GM12892 (cell line): ENCODE results near the gene IL11.

ENCODE experiments used
- POLR2A ChIP-seq: IDR thresholded peaks from 2 replicates; pipeline ENCODE4 v1.6.1; 2011; ENCODE audit warnings: low read depth, low read length, control low read depth
- POLR2AphosphoS5 ChIP-seq: IDR thresholded peaks from 2 replicates; pipeline ENCODE4 v1.6.1; 2011; ENCODE audit warnings: low read depth, low read length, control low read depth
- TAF1 ChIP-seq: IDR thresholded peaks from 2 replicates; pipeline ENCODE4 v1.6.1; 2011; ENCODE audit warnings: low read depth, mild to moderate bottlenecking, control low read depth, low read length, borderline replicate concordance

DNA sequence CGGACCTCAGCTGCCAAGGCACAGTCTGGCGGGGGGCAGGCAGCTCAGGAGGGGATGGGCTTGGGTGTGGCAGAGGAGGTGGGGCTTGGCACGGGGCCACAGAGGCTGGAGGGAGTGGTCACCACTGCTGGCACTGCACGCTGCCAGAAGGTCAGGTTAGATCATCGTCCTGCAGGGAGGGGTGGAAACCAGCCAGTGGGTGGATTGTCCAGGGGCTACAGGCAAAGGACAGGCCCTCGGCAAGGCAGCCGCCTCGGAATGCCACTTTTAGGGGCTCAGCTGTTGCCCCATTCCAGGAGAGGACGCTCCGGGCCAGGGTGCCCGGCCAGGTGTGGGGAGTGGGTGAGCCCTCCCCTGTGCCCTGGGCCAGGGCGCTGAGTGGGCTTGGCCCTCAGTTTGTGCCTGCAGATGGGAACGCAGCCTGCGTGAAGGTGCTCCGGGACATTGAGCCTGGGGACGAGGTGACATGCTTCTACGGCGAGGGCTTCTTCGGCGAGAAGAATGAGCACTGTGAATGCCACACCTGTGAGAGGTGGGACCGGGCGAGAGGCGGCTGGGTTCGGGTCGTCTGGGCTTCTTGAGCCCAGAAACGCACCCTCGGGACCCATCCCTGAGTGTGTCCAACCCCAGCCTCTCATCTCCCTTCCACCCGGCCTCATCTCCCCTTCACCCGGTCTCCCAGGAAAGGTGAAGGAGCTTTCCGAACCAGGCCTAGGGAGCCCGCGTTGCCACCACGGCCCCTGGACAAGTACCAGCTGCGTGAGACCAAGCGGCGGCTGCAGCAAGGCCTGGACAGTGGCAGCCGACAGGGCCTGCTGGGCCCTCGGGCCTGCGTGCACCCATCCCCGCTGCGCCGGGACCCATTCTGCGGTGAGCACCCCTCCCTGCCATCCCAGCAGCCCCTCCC lies 24.2 kb downstream of the IL11 start:
- TF ChIP-seq POLR2A (no peak), POLR2AphosphoS5 (no peak), TAF1 (no peak)
